ENCODE data around the gene HNRNPC. TPM values are rescaled to one million over a fixed set of nuclear protein-coding genes. Genes with fewer than 3 reads are reported as not detected.
"Not testable (repeated sequence)": the region's sequence is repeated elsewhere in the genome, so short reads cannot be mapped to it uniquely, and the experiment has no call there.

Gene HNRNPC
- total RNA-seq, 4 donors from 2014 or later: 356 to 544 (median 505) TPM

- H3K36me3 ChIP-seq: peaks cover 0 to 64% of the 10 kb centered on the region in 2 donors
- no peak for ATAC-seq
- H3K27me3 ChIP-seq: no peaks in the 10 kb centered on the region
- H3K27ac ChIP-seq: no peak overlapping the region
- H3K9me3 ChIP-seq: no peaks in the 10 kb centered on the region
- 84 to 86% methylated on average over 5 to 10 of the region's 10 CpGs for WGBS, 2 donors (ENCODE audit: low coverage in 1 of 2)
- no peak for TF ChIP-seq EP300 (IDR thresholded peaks at IDR 0.05)
- TF ChIP-seq POLR2A (IDR thresholded peaks at IDR 0.05): no peak
- no peak for TF ChIP-seq POLR2AphosphoS5 (IDR thresholded peaks at IDR 0.05)
- no peak for TF ChIP-seq CTCF (IDR thresholded peaks at IDR 0.05)
- no peak overlapping the region for H3K4me3 ChIP-seq
- H3K4me1 ChIP-seq: peaks cover 21 to 94% (median 36%) of the 10 kb centered on the region in 3 donors
Measured at GRCh38 chr14:21258005-21258888, 11.0 kb downstream of the HNRNPC start.

- Histone ChIP-seq H3K27ac (no peak overlapping the region), H3K36me3 (peaks cover 0 to 63% of the 10 kb centered on the region in 2 donors), H3K27me3 (no peaks in the 10 kb centered on the region), H3K9me3 (no peaks in the 10 kb centered on the region), H3K4me1 (peaks cover 16 to 93% (median 29%) of the 10 kb centered on the region in 3 donors), H3K4me3 (no peak overlapping the region)
- TF ChIP-seq POLR2A (IDR thresholded peaks at IDR 0.05) (no peak), CTCF (IDR thresholded peaks at IDR 0.05) (no peak), EP300 (IDR thresholded peaks at IDR 0.05) (no peak), POLR2AphosphoS5 (IDR thresholded peaks at IDR 0.05) (no peak)
- 31 to 57% methylated on average over 6 to 7 of the region's 7 CpGs for WGBS, 2 donors (ENCODE audit: low coverage in 1 of 2)
- ATAC-seq: no peak
Measured at GRCh38 chr14:21257394-21257909, 11.8 kb downstream of the HNRNPC start.

GRCh38 chr14:21256539-21257393, 12.5 kb downstream of the HNRNPC start:
- Histone ChIP-seq H3K4me3 (no peak overlapping the region), H3K4me1 (peaks cover 13 to 91% (median 25%) of the 10 kb centered on the region in 3 donors), H3K27me3 (no peaks in the 10 kb centered on the region), H3K27ac (no peak overlapping the region), H3K36me3 (peaks cover 0 to 62% of the 10 kb centered on the region in 2 donors), H3K9me3 (no peaks in the 10 kb centered on the region)
- 88 to 93% methylated on average over 8 to 10 of the region's 10 CpGs for WGBS, 2 donors (ENCODE audit: low coverage in 1 of 2)
- TF ChIP-seq EP300 (IDR thresholded peaks at IDR 0.05): no peak
- no peak for TF ChIP-seq POLR2A (IDR thresholded peaks at IDR 0.05)
- no peak for TF ChIP-seq POLR2AphosphoS5 (IDR thresholded peaks at IDR 0.05)
- no peak for TF ChIP-seq CTCF (IDR thresholded peaks at IDR 0.05)
- ATAC-seq: no peak

GRCh38 chr14:21256102-21256447, 13.2 kb downstream of the HNRNPC start:
- H3K9me3 ChIP-seq, ATAC-seq, H3K4me3 ChIP-seq, H3K27me3 ChIP-seq, H3K27ac ChIP-seq: not testable (repeated sequence)
- Histone ChIP-seq H3K4me1 (peaks cover 7 to 84% (median 25%) of the 10 kb centered on the region in 3 donors), H3K36me3 (peaks cover 0 to 62% of the 10 kb centered on the region in 2 donors)
- WGBS, 2 donors (ENCODE audit: low coverage in 1 of 2): 88% methylated on average over 8 of the region's 8 CpGs; no CpG with 5 or more reads in 1 of the 2 donors

GRCh38 chr14:21255385-21256101, 13.7 kb downstream of the HNRNPC start:
- H3K27ac ChIP-seq: no peak overlapping the region
- no peaks in the 10 kb centered on the region for H3K27me3 ChIP-seq
- 43 to 76% methylated on average over 3 to 4 of the region's 4 CpGs for WGBS, 2 donors (ENCODE audit: low coverage in 1 of 2)
- H3K4me3 ChIP-seq: no peak overlapping the region
- ATAC-seq: no peak
- H3K4me1 ChIP-seq: peaks cover 6 to 79% (median 25%) of the 10 kb centered on the region in 3 donors
- TF ChIP-seq CTCF (IDR thresholded peaks at IDR 0.05) (no peak), POLR2A (IDR thresholded peaks at IDR 0.05) (no peak), POLR2AphosphoS5 (IDR thresholded peaks at IDR 0.05) (no peak)
- peaks cover 0 to 62% of the 10 kb centered on the region in 2 donors for H3K36me3 ChIP-seq
- no peaks in the 10 kb centered on the region for H3K9me3 ChIP-seq

All from gastroesophageal sphincter (tissue), 4 donors.